Ishikawa (cell line): ENCODE data around the gene MYO19.

Experiments
- CEBPB ChIP-seq: IDR thresholded peaks from 2 replicates; pipeline ENCODE4 v1.6.1; 2012
- CREB1 ChIP-seq: IDR thresholded peaks from 2 replicates; pipeline ENCODE4 v1.6.1; 2012; ENCODE audit warnings: low read depth
- EGR1 ChIP-seq: IDR thresholded peaks from 2 replicates; pipeline ENCODE4 v1.6.1; 2012
- EP300 ChIP-seq: IDR thresholded peaks from 2 replicates; pipeline ENCODE4 v1.6.1; 2012; ENCODE audit warnings: borderline replicate concordance
- FOXM1 ChIP-seq: IDR thresholded peaks from 2 replicates; pipeline ENCODE4 v1.6.1; 2012; ENCODE audit warnings: low read depth, borderline replicate concordance
- NFIC ChIP-seq: IDR thresholded peaks from 2 replicates; pipeline ENCODE4 v1.6.1; 2012
- RAD21 ChIP-seq: IDR thresholded peaks from 2 replicates; pipeline ENCODE4 v1.6.1; 2012; ENCODE audit warnings: low read depth
- TAF1 ChIP-seq: IDR thresholded peaks from 2 replicates; pipeline ENCODE4 v1.6.1; 2012; ENCODE audit warnings: low read depth, mild to moderate bottlenecking
- TEAD4 ChIP-seq: IDR thresholded peaks from 2 replicates; pipeline ENCODE4 v1.6.1; 2012
- YY1 ChIP-seq: IDR thresholded peaks from 2 replicates; pipeline ENCODE4 v1.6.1; 2012; ENCODE audit warnings: low read depth
- ZBTB7A ChIP-seq: IDR thresholded peaks from 2 replicates; pipeline ENCODE4 v1.6.1; 2012; ENCODE audit warnings: low read depth
- TF ChIP-seq, protein P1 (sequence below): IDR thresholded peaks from 2 replicates; pipeline ENCODE4 v1.6.1; 2012; ENCODE audit warnings: low read depth, mild to moderate bottlenecking
- TF ChIP-seq, protein P2 (sequence below): IDR thresholded peaks from 2 replicates; pipeline ENCODE4 v1.6.1; 2012
- TF ChIP-seq, protein P3 (sequence below): IDR thresholded peaks from 2 replicates; pipeline ENCODE4 v1.6.1; 2012

DNA sequence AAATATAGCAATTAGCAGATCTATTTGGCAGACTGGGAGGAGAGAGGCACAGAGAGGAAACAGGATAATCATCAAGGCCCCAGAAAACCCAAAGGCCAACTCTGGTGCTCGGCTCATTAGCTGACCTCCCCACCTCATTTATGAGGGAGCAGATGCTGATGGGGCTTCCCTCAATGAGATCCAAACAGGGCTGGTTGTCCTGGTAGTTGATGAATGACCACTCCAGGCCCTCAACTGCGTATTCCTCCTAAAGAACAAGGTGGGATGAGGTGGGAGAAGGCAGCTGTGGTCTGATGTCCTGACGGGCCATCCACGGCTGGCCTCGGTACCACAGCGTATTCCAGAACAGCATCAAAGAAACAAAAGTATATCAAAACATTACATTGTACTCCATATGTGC, 27.4 kb downstream of the MYO19 start:
- TF ChIP-seq, protein P1, sequence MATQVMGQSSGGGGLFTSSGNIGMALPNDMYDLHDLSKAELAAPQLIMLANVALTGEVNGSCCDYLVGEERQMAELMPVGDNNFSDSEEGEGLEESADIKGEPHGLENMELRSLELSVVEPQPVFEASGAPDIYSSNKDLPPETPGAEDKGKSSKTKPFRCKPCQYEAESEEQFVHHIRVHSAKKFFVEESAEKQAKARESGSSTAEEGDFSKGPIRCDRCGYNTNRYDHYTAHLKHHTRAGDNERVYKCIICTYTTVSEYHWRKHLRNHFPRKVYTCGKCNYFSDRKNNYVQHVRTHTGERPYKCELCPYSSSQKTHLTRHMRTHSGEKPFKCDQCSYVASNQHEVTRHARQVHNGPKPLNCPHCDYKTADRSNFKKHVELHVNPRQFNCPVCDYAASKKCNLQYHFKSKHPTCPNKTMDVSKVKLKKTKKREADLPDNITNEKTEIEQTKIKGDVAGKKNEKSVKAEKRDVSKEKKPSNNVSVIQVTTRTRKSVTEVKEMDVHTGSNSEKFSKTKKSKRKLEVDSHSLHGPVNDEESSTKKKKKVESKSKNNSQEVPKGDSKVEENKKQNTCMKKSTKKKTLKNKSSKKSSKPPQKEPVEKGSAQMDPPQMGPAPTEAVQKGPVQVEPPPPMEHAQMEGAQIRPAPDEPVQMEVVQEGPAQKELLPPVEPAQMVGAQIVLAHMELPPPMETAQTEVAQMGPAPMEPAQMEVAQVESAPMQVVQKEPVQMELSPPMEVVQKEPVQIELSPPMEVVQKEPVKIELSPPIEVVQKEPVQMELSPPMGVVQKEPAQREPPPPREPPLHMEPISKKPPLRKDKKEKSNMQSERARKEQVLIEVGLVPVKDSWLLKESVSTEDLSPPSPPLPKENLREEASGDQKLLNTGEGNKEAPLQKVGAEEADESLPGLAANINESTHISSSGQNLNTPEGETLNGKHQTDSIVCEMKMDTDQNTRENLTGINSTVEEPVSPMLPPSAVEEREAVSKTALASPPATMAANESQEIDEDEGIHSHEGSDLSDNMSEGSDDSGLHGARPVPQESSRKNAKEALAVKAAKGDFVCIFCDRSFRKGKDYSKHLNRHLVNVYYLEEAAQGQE, result no peak
- TF ChIP-seq, protein P2, sequence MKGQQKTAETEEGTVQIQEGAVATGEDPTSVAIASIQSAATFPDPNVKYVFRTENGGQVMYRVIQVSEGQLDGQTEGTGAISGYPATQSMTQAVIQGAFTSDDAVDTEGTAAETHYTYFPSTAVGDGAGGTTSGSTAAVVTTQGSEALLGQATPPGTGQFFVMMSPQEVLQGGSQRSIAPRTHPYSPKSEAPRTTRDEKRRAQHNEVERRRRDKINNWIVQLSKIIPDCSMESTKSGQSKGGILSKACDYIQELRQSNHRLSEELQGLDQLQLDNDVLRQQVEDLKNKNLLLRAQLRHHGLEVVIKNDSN, result no peak
- TF ChIP-seq RAD21, result no peak
- TF ChIP-seq, protein P3, sequence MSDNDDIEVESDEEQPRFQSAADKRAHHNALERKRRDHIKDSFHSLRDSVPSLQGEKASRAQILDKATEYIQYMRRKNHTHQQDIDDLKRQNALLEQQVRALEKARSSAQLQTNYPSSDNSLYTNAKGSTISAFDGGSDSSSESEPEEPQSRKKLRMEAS, result no peak
- TF ChIP-seq EP300, result no peak
- TF ChIP-seq CEBPB, result no peak
- TF ChIP-seq YY1, result no peak
- TF ChIP-seq FOXM1, result no peak
- no peak for TF ChIP-seq EGR1
- no peak for TF ChIP-seq TAF1
- no peak for TF ChIP-seq TEAD4
- no peak for TF ChIP-seq CREB1
- no peak for TF ChIP-seq NFIC
- no peak for TF ChIP-seq ZBTB7A
